Measurements from ENCODE around the gene RBP3. TPM values are rescaled to one million over a fixed set of nuclear protein-coding genes. Genes with fewer than 3 reads are reported as not detected.

Gene RBP3
- total RNA-seq, 1 experiment from 2014 or later: not detected

GRCh38 chr10:47380341-47381102 lies 32.4 kb downstream of the RBP3 start:
- no peak overlapping the region for H3K4me2 ChIP-seq (ENCODE audit: insufficient read depth, insufficient read length, low read length)
- peaks cover 2% of the 10 kb centered on the region; the same call in 1 of the 2 replicates for H3K4me1 ChIP-seq (ENCODE audit: insufficient read depth, low read length)
- no peak overlapping the region for H2AFZ ChIP-seq (ENCODE audit: low read length)
- H3K79me2 ChIP-seq (ENCODE audit: insufficient read depth, low read length): no peaks in the 10 kb centered on the region
- H3K9ac ChIP-seq (ENCODE audit: extremely low read depth, insufficient read length, low read length): no peak overlapping the region
- Mint-ChIP-seq H3K4me3 (no peak overlapping the region), H3K4me1 (peaks cover 32 to 39% of the 10 kb centered on the region in 2 experiments), H3K9me3 (peaks cover 1 to 6% of the 10 kb centered on the region in 2 experiments; a peak in 2 of 5 replicates), H3K27me3 (ENCODE audit: low read depth) (peaks cover 33% of the 10 kb centered on the region), H3K36me3 (ENCODE audit: insufficient read depth in 1 of 3, low read depth in 3 of 3) (peaks cover 0 to 2% (median 0%) of the 10 kb centered on the region in 3 experiments; a peak in 2 of 7 replicates), H3K27ac (peak overlapping the region in 1 of 3 experiments; percentile 19; a peak in 1 of 7 replicates)
- H3K14ac ChIP-seq (ENCODE audit: insufficient read depth, low read length): no peak overlapping the region
- H3T11ph ChIP-seq (ENCODE audit: low read length): no peak overlapping the region
- H4K91ac ChIP-seq (ENCODE audit: insufficient read length, low read depth, low read length): no peak overlapping the region
- H2AK5ac ChIP-seq (ENCODE audit: insufficient read length, low read length): no peak overlapping the region
- no peak overlapping the region for H3K56ac ChIP-seq (ENCODE audit: insufficient read length, low read depth, low read length)
- peaks cover 10% of the 10 kb centered on the region for H3K23me2 ChIP-seq (ENCODE audit: insufficient read length, low read depth, low read length, poor library complexity, severe bottlenecking)
- H4K8ac ChIP-seq (replicated peaks; ENCODE audit: insufficient read length, low read depth, low read length): no peak overlapping the region
- H4K5ac ChIP-seq (ENCODE audit: insufficient read length, low read depth, low read length): no peak overlapping the region
- no peaks in the 10 kb centered on the region for H3K9me3 ChIP-seq (ENCODE audit: control insufficient read depth, low read depth, low read length)
- H2BK5ac ChIP-seq (ENCODE audit: insufficient read length, low read length): no peak overlapping the region
- no peak overlapping the region for H2BK20ac ChIP-seq (ENCODE audit: low read depth, low read length, poor library complexity, severe bottlenecking)
- no peaks in the 10 kb centered on the region for H3K79me1 ChIP-seq (ENCODE audit: insufficient read depth, low read depth, low read length, poor library complexity, severe bottlenecking)
- no peak overlapping the region for H3K23ac ChIP-seq (ENCODE audit: insufficient read length, low read depth, low read length)
- H2BK120ac ChIP-seq (ENCODE audit: low read depth, low read length, poor library complexity, severe bottlenecking): no peak overlapping the region
- no peaks in the 10 kb centered on the region for H4K20me1 ChIP-seq (ENCODE audit: control insufficient read depth, insufficient read depth, insufficient read length)
- H3K18ac ChIP-seq (ENCODE audit: insufficient read length, low read depth, low read length): no peak overlapping the region
- H2BK12ac ChIP-seq (ENCODE audit: insufficient read length, low read depth, low read length): no peak overlapping the region
- H3K27ac ChIP-seq (ENCODE audit: insufficient read length, low read depth, low read length): no peak overlapping the region
- WGBS (ENCODE audit: extremely low coverage, insufficient read length, low lambda C conversion rate): no CpG with 5 or more reads among the region's 8 CpGs
- DNase-seq: peak; percentile 10
- no peak overlapping the region for H2BK15ac ChIP-seq (ENCODE audit: low read depth, low read length)
- no peak overlapping the region for H3K4ac ChIP-seq (ENCODE audit: low read depth, low read length)
- no peak for TF ChIP-seq CTCF (conservative IDR thresholded peaks at IDR 0.05)
- no peaks in the 10 kb centered on the region for H3K27me3 ChIP-seq (ENCODE audit: insufficient read depth, low read length)
